T-helper 17 cell (primary cell): ENCODE results near the gene SHROOM3. TPM values are rescaled to one million over a fixed set of nuclear protein-coding genes. Genes with fewer than 3 reads are reported as not detected.

Experiments
- ATAC-seq: fragments of 150-1000 bp; cut with Tn5 transposase; 2 replicates; pipeline ENCODE4 v1.10.0; 2021; ENCODE audit warnings: mild to moderate bottlenecking, moderate library complexity
- DNase-seq, 3 donors: peaks; one replicate each; pipeline versions ENCODE4 v3.0.0 to v3.0.0-alpha.2; 2020 to 2021
- H3K9me3 ChIP-seq: one replicate; pipeline ENCODE4 v1.7.0; 2013; ENCODE audit warnings: low read length, mild to moderate bottlenecking; ENCODE audit not compliant: control insufficient read depth, poor library complexity, severe bottlenecking
- H3K27ac Mint-ChIP-seq: one replicate; pipeline ENCODE4 v1.8.0; 2022; ENCODE audit warnings: mild to moderate bottlenecking, moderate library complexity, mixed read lengths
- H3K27me3 Mint-ChIP-seq: one replicate; pipeline ENCODE4 v1.8.0; 2022; ENCODE audit warnings: mixed read lengths
- H3K36me3 Mint-ChIP-seq: one replicate; pipeline ENCODE4 v1.8.0; 2022; ENCODE audit warnings: low read depth, mixed read lengths
- H3K4me1 Mint-ChIP-seq: one replicate; pipeline ENCODE4 v1.8.0; 2022; ENCODE audit warnings: mild to moderate bottlenecking, mixed read lengths
- H3K4me3 Mint-ChIP-seq: one replicate; pipeline ENCODE4 v1.8.0; 2022; ENCODE audit warnings: mild to moderate bottlenecking, moderate library complexity, mixed read lengths
- total RNA-seq, 4 donors: library from RNA in 2 of 4; stranded (reverse) in 2 of 4; gene quantifications; one replicate each; pipeline ENCODE4 v1.2.3 and lab custom pipeline; 2022 to 2026

SHROOM3 gene
- total RNA-seq, 2 donors from 2014 or later, result not detected

DNA sequence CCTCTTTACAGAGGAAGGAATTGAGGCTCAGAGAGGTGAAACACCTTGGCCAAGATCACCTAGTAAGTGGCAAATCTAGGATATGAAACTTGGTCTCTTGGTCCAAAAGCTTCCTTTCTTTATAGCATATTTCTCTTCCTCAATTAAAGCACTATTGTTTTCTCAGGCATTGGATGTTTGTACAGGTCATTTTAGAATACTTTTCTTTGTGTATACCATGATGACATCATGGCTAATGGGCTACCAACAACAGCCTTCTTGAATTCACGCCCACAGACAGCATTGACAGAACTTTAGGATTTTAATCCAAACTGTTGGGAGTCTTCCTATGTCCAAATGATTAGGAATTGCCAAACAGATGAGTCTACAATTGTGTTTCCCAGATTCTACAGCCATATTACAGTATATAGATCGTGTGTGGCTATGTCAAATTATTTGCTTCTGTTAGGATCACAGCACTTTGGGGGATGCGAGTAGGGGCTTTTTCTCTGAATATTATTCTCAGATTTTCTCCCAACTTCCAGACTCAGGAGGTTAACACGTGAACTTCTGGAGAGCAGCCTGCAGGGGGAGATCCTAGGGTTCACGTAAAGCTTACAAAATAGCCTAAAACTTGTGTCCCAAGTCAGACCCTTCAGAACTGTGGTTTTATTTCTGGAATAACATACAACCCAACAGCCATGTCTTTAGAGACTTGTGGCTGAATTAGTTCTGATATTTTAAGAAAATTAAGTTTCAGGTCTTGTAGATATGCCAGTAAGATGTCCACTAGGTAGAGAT is 191.8 kb downstream of the SHROOM3 start:
- H3K27me3 Mint-ChIP-seq, result peaks cover 46% of the 10 kb centered on the region
- no peaks in the 10 kb centered on the region for H3K9me3 ChIP-seq
- H3K36me3 Mint-ChIP-seq, result peaks cover 2% of the 10 kb centered on the region
- ATAC-seq (no peak), DNase-seq (no peak)
- no peak overlapping the region for H3K4me3 Mint-ChIP-seq
- no peaks in the 10 kb centered on the region for H3K4me1 Mint-ChIP-seq
- no peak overlapping the region for H3K27ac Mint-ChIP-seq

DNA sequence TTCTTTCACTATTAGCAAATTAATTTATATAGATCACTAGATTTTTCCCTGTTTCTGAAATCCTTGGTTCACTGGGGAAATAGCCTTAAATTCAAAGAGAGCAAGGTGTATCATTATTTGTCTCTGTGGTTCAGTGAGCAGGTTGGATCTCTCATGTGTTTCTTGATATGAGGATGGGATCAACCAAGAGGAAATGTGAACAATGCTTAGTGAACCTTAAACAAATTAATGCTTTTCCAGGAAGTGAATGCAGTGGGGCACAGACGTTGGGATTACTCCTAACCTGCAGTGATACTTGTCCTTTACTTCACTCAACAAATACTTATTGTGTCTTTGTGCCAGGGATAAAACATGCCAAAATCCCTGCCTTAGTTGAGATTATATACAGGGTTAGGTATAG is 193.2 kb downstream of the SHROOM3 start:
- Mint-ChIP-seq H3K4me1 (no peaks in the 10 kb centered on the region), H3K27me3 (peaks cover 44% of the 10 kb centered on the region), H3K27ac (no peak overlapping the region), H3K36me3 (peaks cover 2% of the 10 kb centered on the region), H3K4me3 (no peak overlapping the region)
- H3K9me3 ChIP-seq, result no peaks in the 10 kb centered on the region
- DNase-seq (no peak), ATAC-seq (no peak)

DNA sequence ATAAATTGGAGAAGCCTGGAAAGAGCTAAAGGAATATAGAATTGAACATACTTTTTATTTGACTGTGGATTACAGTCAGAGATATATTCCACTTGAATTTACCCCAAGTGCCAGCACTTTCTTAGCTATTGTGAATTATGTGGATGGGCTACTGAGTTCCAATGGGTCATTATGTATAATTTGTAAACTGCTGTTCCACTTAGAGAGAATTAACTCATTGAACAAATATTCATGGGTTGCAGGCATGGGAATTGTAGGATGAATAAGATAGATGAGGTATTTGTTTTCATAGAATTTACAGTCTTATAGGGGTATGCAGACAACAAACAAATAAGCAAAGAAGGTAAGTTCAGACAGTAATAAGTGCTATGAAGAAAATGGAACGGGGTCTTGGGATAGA is 195.7 kb downstream of the SHROOM3 start:
- H3K36me3 Mint-ChIP-seq, result peaks cover 2% of the 10 kb centered on the region
- H3K4me3 Mint-ChIP-seq, result no peak overlapping the region
- ATAC-seq, result no peak
- no peaks in the 10 kb centered on the region for H3K9me3 ChIP-seq
- H3K27ac Mint-ChIP-seq, result no peak overlapping the region
- DNase-seq, result no peak
- peaks cover 47% of the 10 kb centered on the region for H3K27me3 Mint-ChIP-seq
- no peaks in the 10 kb centered on the region for H3K4me1 Mint-ChIP-seq

GRCh38 chr4:76634220-76634619 is 199.2 kb downstream of the SHROOM3 start:
- H3K4me1 Mint-ChIP-seq, result no peaks in the 10 kb centered on the region
- H3K27me3 Mint-ChIP-seq, result peaks cover 34% of the 10 kb centered on the region
- no peak for DNase-seq
- no peak for ATAC-seq
- peaks cover 2% of the 10 kb centered on the region for H3K36me3 Mint-ChIP-seq
- no peak overlapping the region for H3K4me3 Mint-ChIP-seq
- no peak overlapping the region for H3K27ac Mint-ChIP-seq
- H3K9me3 ChIP-seq, result no peaks in the 10 kb centered on the region

- no peak for ATAC-seq
- Mint-ChIP-seq H3K4me1 (no peaks in the 10 kb centered on the region), H3K27ac (no peak overlapping the region), H3K4me3 (no peak overlapping the region), H3K36me3 (no peaks in the 10 kb centered on the region), H3K27me3 (peaks cover 41% of the 10 kb centered on the region)
- no peaks in the 10 kb centered on the region for H3K9me3 ChIP-seq
- no peak for DNase-seq
These were observed 202.8 kb downstream of the SHROOM3 start for GRCh38 chr4:76637712-76638361.

GRCh38 chr4:76639288-76639687 is 204.3 kb downstream of the SHROOM3 start:
- Mint-ChIP-seq H3K4me1 (no peaks in the 10 kb centered on the region), H3K27ac (no peak overlapping the region), H3K36me3 (no peaks in the 10 kb centered on the region), H3K27me3 (peaks cover 39% of the 10 kb centered on the region), H3K4me3 (no peak overlapping the region)
- DNase-seq, result no peak
- no peaks in the 10 kb centered on the region for H3K9me3 ChIP-seq
- no peak for ATAC-seq

GRCh38 chr4:76640353-76640910 is 205.4 kb downstream of the SHROOM3 start:
- no peak overlapping the region for H3K27ac Mint-ChIP-seq

DNA sequence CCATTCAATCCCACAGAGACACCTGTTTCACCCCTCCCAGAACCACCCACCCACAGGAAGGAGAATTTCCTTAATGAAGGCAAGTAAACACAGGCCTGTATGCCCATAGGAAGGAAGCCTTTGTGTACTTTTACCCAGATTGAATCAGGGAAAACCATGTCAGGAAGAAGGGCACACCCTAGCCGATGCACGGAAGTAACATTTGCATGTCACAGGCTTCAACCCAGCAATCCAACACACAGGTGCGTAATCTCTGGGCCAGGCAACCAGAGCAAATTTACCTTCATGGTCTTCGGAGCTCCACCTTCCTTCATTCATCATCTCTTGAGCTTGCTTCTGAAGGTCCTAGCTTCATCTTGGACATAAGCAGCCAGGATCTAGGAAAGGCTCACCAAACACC is 206.3 kb downstream of the SHROOM3 start:
- H3K4me3 Mint-ChIP-seq, result no peak overlapping the region
- H3K36me3 Mint-ChIP-seq, result no peaks in the 10 kb centered on the region
- peaks cover 45% of the 10 kb centered on the region for H3K27me3 Mint-ChIP-seq
- DNase-seq (no peak), ATAC-seq (no peak)
- no peaks in the 10 kb centered on the region for H3K9me3 ChIP-seq
- no peaks in the 10 kb centered on the region for H3K4me1 Mint-ChIP-seq
- no peak overlapping the region for H3K27ac Mint-ChIP-seq

More at GRCh38 chr4:76640353-76640910, 205.4 kb downstream of the SHROOM3 start:
- DNase-seq, result no peak
- Mint-ChIP-seq H3K27me3 (peaks cover 37% of the 10 kb centered on the region), H3K4me1 (no peaks in the 10 kb centered on the region), H3K4me3 (no peak overlapping the region), H3K36me3 (no peaks in the 10 kb centered on the region)
- H3K9me3 ChIP-seq, result no peaks in the 10 kb centered on the region
- no peak for ATAC-seq

DNA sequence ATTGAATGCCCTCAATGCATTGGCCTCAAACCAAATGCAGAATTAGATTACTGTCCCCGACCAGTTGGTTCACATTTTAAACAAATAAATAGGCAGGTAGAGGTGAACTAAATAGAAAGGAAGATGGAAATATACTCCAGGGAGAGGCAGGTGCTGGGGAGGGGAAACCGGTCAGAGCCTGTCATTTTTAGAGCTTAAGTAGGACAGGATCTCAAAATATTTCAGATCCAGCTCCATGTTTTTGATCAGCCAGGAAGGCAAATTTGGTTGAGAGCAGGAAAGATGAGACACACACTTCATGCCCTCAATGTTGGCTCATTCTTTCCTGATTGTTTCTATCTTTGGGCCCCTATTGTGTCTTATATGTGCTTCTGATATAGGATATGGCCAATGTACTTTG is 206.7 kb downstream of the SHROOM3 start:
- DNase-seq, result no peak
- Mint-ChIP-seq H3K4me1 (no peaks in the 10 kb centered on the region), H3K27ac (no peak overlapping the region), H3K27me3 (peaks cover 49% of the 10 kb centered on the region), H3K4me3 (no peak overlapping the region), H3K36me3 (no peaks in the 10 kb centered on the region)
- no peak for ATAC-seq
- no peaks in the 10 kb centered on the region for H3K9me3 ChIP-seq

GRCh38 chr4:76644831-76645485 is 209.9 kb downstream of the SHROOM3 start:
- H3K9me3 ChIP-seq, result no peaks in the 10 kb centered on the region
- Mint-ChIP-seq H3K4me3 (no peak overlapping the region), H3K27me3 (peaks cover 44% of the 10 kb centered on the region), H3K27ac (no peak overlapping the region), H3K36me3 (no peaks in the 10 kb centered on the region), H3K4me1 (no peaks in the 10 kb centered on the region)
- DNase-seq (no peak), ATAC-seq (no peak)

- ATAC-seq (no peak), DNase-seq (no peak)
- no peak overlapping the region for H3K27ac Mint-ChIP-seq
- no peak overlapping the region for H3K4me3 Mint-ChIP-seq
- H3K9me3 ChIP-seq, result no peaks in the 10 kb centered on the region
- no peaks in the 10 kb centered on the region for H3K4me1 Mint-ChIP-seq
- H3K36me3 Mint-ChIP-seq, result no peaks in the 10 kb centered on the region
- peaks cover 23% of the 10 kb centered on the region for H3K27me3 Mint-ChIP-seq
These were observed 214.1 kb downstream of the SHROOM3 start for GRCh38 chr4:76649086-76649485.

- no peak overlapping the region for H3K27ac Mint-ChIP-seq
- ATAC-seq, result no peak
- H3K9me3 ChIP-seq, result no peaks in the 10 kb centered on the region
- DNase-seq, result no peak
- no peaks in the 10 kb centered on the region for H3K36me3 Mint-ChIP-seq
- H3K27me3 Mint-ChIP-seq, result peaks cover 15% of the 10 kb centered on the region
- no peaks in the 10 kb centered on the region for H3K4me1 Mint-ChIP-seq
- H3K4me3 Mint-ChIP-seq, result no peak overlapping the region
These were observed 216.6 kb downstream of the SHROOM3 start for GRCh38 chr4:76651616-76652015.

DNA sequence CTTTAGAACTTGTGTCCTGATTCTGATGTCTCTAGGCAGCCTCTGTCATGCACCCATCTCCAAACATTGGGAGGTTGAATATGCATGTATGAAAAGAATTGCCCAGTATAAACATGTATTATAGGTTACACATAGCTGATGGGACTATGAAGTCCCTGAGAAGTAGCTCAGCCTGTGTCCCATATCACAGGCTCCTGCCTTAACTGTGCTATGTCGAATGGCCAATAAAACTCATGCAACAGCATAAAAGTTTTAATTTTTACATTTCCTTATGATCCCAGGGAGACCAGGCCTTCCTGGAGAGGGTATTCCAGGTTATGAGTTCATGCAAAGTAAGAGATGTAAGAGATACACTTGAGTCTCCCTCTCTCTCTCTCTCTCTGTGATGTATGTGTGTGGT is 217.4 kb downstream of the SHROOM3 start:
- H3K9me3 ChIP-seq, result no peaks in the 10 kb centered on the region
- no peak overlapping the region for H3K4me3 Mint-ChIP-seq
- H3K27ac Mint-ChIP-seq, result no peak overlapping the region
- H3K36me3 Mint-ChIP-seq, result no peaks in the 10 kb centered on the region
- H3K4me1 Mint-ChIP-seq, result no peaks in the 10 kb centered on the region
- ATAC-seq (no peak), DNase-seq (no peak)
- H3K27me3 Mint-ChIP-seq, result peaks cover 11% of the 10 kb centered on the region
